ENCODE data around the gene SLC18A3.

SLC18A3 gene

GRCh38 chr10:49610114-49610457 lies at the start of gene SLC18A3:
Gene SLC18A3, plus strand, starts transcription at chr10:49610310. Its CDS starts 431 bp downstream, at chr10:49610741.
- DNase-seq: no peak

- DNase-seq: no peak
Observed at GRCh38 chr10:49560526-49560925, 49.6 kb upstream of the SLC18A3 start.

- no peak for DNase-seq
Observed at GRCh38 chr10:49562893-49563292, 47.2 kb upstream of the SLC18A3 start.

GRCh38 chr10:49564461-49565009 lies 45.6 kb upstream of the SLC18A3 start:
- no peak for DNase-seq

GRCh38 chr10:49567810-49568209 lies 42.3 kb upstream of the SLC18A3 start:
- DNase-seq: no peak

- DNase-seq: no peak
Observed at GRCh38 chr10:49568235-49568634, 41.9 kb upstream of the SLC18A3 start.

GRCh38 chr10:49569031-49569631 lies 41.0 kb upstream of the SLC18A3 start:
- no peak for DNase-seq

- no peak for DNase-seq
Observed at GRCh38 chr10:49571388-49571787, 38.7 kb upstream of the SLC18A3 start.

GRCh38 chr10:49572594-49573114 lies 37.5 kb upstream of the SLC18A3 start:
- no peak for DNase-seq

GRCh38 chr10:49575489-49576072 lies 34.5 kb upstream of the SLC18A3 start:
- DNase-seq: no peak

GRCh38 chr10:49577182-49577925 lies 32.8 kb upstream of the SLC18A3 start:
- DNase-seq: no peak

- DNase-seq: no peak
Observed at GRCh38 chr10:49578392-49578791, 31.7 kb upstream of the SLC18A3 start.

GRCh38 chr10:49579621-49580020 lies 30.5 kb upstream of the SLC18A3 start:
- no peak for DNase-seq

GRCh38 chr10:49585387-49585786 lies 24.7 kb upstream of the SLC18A3 start:
- no peak for DNase-seq

GRCh38 chr10:49587981-49588380 lies 22.1 kb upstream of the SLC18A3 start:
- no peak for DNase-seq

GRCh38 chr10:49592726-49593563 lies 17.2 kb upstream of the SLC18A3 start:
- peak; percentile 82 for DNase-seq

GRCh38 chr10:49593564-49593875 lies 16.6 kb upstream of the SLC18A3 start:
- no peak for DNase-seq

GRCh38 chr10:49593998-49594397 lies 16.1 kb upstream of the SLC18A3 start:
- DNase-seq: no peak

- DNase-seq: no peak
Observed at GRCh38 chr10:49594594-49594993, 15.5 kb upstream of the SLC18A3 start.

- no peak for DNase-seq
Observed at GRCh38 chr10:49595003-49595712, 15.0 kb upstream of the SLC18A3 start.

GRCh38 chr10:49595713-49596492 lies 14.2 kb upstream of the SLC18A3 start:
- no peak for DNase-seq

- no peak for DNase-seq
Observed at GRCh38 chr10:49596493-49596809, 13.7 kb upstream of the SLC18A3 start.

All from activated CD8-positive, alpha-beta memory T cell treated with anti-CD3 and anti-CD28 coated beads, Interleukin-2, amount 50 U/mL, for 48 hours (primary cell).